NCI-H2081 treated with DMSO at 0.1 percent for 48 hours (cell line): ENCODE results near the gene CNTNAP2.
"Not testable (repeated sequence)": the region's sequence is repeated elsewhere in the genome, so short reads cannot be mapped to it uniquely, and the experiment has no call there.

Source experiments
- DNase-seq: peaks from one replicate; lab custom pipeline; 2025; lab: John Stamatoyannopoulos, UW

CNTNAP2 gene

DNA sequence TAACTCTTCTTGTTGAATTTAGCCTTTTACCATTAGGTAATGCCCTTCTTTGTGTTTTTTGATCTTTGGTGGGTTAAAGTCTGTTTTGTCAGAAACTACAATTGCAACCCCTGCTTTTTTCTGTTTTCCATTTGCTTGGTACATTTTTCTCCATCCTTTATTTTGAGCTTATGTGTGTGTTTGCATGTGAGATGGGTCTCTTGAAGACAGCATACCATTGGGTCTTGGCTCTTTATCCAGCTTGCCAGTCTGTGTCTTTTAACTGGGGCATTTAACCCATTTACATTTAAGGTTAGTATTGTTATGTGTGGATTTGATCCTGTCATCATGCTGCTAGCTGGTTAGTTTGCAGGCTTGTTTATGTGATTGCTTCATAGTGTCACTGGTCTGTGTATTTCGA lies 997.9 kb downstream of the CNTNAP2 start:
- DNase-seq = not testable (repeated sequence)

DNA sequence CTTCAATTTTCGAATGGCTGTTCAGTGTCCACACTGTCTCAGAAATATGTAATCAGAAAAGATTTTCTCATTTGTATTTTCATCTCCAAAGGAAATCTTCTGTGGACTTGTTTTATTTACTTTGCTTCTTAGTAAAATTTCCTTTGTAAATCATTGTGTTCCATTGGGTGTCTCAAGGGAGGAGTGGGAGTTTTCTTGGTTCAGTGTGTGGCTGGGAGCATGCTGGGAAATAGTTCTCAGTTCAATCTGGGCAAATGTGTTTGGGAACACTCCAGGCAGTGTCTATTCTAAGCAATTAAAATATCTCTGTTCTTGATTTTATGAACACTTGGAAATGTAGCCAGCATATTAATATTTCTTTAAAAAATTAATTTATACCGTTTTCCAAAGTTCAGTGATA lies 1019.8 kb downstream of the CNTNAP2 start:
- no peak for DNase-seq

- DNase-seq = peak; percentile 46
These were observed 1028.6 kb downstream of the CNTNAP2 start for GRCh38 chr7:147145194-147145593.

DNA sequence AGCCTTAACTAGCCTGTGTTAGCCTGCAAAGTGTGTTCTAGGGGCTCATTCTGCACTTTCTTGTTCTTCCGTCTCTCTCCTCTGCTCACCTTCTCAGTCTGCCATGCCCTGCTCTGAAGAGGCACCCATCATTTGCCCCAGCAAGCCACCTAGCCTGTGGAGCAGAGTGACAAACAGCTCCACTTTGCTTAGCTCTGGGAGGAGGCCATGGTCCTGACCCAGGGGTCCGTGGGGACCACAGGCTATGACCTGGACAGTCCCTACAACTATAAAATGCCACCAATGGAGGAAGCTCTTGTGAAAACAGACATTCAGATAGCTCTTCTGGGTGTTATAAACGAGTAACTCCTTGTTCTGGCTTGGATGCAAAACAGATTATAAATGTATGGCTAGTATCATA lies 1029.6 kb downstream of the CNTNAP2 start:
- no peak for DNase-seq

- DNase-seq = peak; percentile 86
These were observed 1035.1 kb downstream of the CNTNAP2 start for GRCh38 chr7:147151661-147152060.

DNA sequence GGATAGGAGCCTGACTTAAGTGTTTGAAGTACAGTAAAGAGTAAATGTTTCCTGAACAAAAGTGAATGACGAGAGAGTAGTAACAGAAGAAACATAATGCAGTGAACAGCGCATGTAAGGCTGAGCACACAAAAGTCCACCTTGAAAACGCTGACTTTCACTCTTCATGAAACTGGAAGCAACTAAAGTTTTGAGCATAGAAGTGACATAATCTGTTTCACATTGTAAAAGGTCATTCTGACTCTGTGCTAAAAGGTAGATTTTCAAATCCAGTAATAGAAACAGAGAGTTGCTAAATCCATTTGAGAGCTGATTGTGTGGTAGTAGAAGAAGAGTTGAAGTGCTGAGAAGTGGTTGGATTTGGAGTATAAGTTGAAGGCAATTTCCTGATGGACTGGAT lies 1037.0 kb downstream of the CNTNAP2 start:
- no peak for DNase-seq

- DNase-seq = no peak
These were observed 1044.8 kb downstream of the CNTNAP2 start for GRCh38 chr7:147161405-147161804.

- DNase-seq = no peak
These were observed 1053.9 kb downstream of the CNTNAP2 start for GRCh38 chr7:147170341-147171012.

- no peak for DNase-seq
These were observed 1054.4 kb downstream of the CNTNAP2 start for GRCh38 chr7:147171013-147171391.

GRCh38 chr7:147173883-147174282 lies 1057.3 kb downstream of the CNTNAP2 start:
- DNase-seq = no peak

DNA sequence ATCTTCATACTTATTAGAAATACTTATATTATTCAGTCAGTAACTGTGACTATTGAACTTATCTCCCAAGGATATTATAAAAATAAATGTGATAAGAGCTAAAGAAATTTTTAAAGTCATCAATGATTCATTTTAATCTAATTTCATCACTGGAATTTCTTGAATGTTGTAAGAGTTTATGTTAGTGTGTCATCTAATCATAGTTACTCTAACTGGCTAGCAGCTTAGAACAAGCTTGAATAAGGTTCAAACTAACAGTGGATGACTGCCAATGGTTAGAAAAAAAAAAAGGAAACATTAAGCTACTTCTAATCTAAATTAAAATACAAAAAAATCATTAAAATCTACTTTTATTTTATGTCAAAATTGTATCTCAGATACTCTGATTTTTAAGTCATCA lies 1066.3 kb downstream of the CNTNAP2 start:
- DNase-seq = no peak

- DNase-seq = no peak
These were observed 1066.7 kb downstream of the CNTNAP2 start for GRCh38 chr7:147183276-147183675.

DNA sequence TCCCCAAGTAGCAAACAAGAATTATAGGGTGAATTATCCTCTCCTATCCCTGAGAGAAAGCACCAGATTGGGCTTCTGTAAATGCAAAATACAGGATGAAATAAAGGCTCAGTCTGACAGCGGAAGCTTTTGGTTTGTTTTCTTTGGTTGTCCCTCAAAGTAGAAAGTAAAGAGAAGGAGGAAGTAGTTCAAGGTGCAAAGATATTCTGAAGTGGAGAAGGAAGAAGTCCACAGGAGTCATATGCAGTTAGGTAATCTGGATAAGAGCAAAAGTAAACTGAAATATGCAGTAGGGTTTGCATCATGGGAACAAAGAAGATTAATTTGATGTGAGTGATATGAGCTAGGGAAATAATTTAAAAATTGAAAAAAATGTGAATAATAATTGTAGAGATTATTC lies 1071.9 kb downstream of the CNTNAP2 start:
- no peak for DNase-seq

- DNase-seq = no peak
These were observed 1076.9 kb downstream of the CNTNAP2 start for GRCh38 chr7:147193476-147193875.

DNA sequence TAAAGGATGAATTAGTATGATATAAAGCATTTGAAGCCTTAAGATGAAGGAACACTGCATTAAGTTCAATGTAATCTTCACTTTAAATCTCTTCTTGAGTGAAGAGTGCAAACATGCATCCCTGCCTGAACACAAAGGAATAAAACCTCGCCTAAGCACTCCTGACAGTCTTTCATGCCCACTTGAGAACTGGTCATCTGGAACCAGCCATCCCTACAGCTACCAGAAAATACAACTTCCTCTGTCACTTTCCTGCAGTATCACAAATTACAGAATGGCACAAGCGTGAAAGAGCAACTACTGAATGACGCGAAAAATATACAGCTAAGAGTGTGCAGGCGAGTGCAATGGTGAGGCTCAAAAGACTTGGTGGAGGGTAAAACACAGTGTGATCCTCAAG lies 1079.9 kb downstream of the CNTNAP2 start:
- no peak for DNase-seq

GRCh38 chr7:147197006-147197405 lies 1080.4 kb downstream of the CNTNAP2 start:
- no peak for DNase-seq

DNA sequence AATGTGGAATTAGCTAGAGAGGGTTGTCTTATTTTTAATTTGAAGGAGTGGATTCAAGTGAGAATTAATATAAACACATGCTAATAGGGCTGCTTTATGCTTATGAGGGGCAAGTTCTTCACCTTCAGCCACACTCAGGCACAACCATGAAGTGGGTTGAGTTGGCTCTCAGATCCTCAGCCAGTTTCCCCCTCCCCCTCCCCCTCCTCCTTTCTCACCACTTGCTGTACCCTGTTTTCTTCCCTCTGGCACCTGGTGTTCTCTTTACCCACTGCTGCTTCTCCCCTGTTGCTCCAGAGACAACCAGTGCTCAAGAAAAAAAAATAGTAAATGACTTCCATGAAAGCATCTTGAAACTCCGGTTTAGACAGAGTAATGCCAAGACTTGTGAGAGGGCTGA lies 1083.3 kb downstream of the CNTNAP2 start:
- DNase-seq = no peak

GRCh38 chr7:147207988-147208387 lies 1091.4 kb downstream of the CNTNAP2 start:
- no peak for DNase-seq

DNA sequence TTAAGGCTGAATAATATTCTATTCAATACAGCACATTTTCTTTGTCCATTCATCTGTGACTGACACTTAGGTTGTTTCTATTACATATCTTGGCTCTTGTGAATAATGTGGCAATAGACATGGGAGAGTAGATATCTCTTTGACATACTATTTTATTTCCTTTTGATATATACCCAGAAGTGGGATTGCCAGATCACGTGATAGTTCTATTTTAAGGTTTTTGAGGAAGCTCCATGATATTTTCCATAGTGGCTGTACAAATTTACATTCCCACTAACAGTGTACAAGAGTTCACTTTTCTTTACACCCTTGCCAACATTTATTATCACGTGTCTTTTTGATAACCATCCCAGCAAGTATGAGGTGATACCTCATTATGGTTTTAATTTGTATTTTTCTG lies 1114.7 kb downstream of the CNTNAP2 start:
- DNase-seq = no peak

DNA sequence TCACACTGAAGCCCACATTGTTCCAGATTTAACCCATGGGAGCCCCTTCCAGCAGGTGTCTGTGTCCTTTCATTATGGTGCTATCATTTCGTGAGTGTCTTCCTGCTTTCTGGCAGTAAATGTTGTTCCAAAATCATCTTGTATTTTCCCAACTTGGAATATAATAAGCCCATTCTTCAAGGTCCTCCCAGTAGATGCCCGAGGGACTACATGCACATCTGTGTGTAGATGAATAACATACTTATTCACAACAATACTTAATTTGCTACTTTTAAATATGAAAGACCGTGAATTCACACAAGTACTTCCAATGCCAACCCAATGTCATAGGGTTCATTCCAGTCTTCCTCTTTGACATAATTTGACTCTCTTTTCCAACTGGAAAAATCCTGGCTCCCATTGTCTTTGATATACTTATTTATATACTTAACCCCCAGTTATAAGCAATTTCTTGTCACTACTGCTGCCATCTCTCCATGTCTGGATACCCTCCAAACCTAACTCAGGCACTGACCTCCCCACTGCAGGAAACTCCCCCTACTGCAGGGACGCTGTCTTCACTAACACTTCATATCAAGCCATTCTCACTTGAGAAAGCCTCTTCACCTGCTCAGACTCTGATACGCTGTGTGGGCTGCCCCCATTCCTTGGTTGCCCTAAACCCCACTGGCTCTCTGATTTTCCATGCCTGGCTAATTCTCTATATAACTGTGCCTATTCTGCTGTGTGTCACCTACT lies 1119.2 kb downstream of the CNTNAP2 start:
- DNase-seq = no peak

- DNase-seq = peak; percentile 59
These were observed 1123.9 kb downstream of the CNTNAP2 start for GRCh38 chr7:147240468-147240867.

DNA sequence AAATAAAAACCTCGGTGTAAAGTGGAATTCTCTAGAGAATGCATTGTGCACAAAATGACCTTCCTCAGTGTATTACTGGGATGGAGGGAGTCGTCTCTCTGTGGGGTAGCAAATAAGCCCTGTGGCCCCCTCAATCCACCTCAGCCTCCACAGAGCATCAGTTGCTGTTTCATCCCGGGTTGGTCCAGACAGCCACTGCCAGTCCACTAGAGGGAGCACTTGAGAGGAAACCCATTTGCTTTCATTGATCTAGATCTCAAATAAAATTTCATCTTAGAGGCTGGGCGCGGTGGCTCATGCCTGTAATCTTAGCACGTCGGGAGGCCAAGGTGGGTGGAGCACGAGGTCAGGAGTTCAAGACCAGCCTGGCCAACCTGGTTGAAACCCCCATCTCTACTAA lies 1128.7 kb downstream of the CNTNAP2 start:
- DNase-seq = no peak

- no peak for DNase-seq
These were observed 1133.4 kb downstream of the CNTNAP2 start for GRCh38 chr7:147249956-147250355.
